Mesodermal cell (in vitro differentiated cells): ENCODE measurements around the gene KDM1A.
A peak's percentile ranks its signal among the peaks of the same experiment; 100 is the strongest.
"Not testable (repeated sequence)": the region's sequence is repeated elsewhere in the genome, so short reads cannot be mapped to it uniquely, and the experiment has no call there.

Source experiments
- H3K27ac ChIP-seq: 2 replicates; pipeline ENCODE4 v1.7.0; 2013; ENCODE audit warnings: mild to moderate bottlenecking, low read depth, low read length, moderate library complexity; ENCODE audit not compliant: severe bottlenecking
- H3K36me3 ChIP-seq: 2 replicates; pipeline ENCODE4 v1.7.1; 2013; ENCODE audit warnings: mild to moderate bottlenecking, low read length, moderate library complexity; ENCODE audit not compliant: control insufficient read depth, insufficient read depth
- H3K4me1 ChIP-seq: one replicate; pipeline ENCODE4 v1.7.1; 2013; ENCODE audit warnings: mild to moderate bottlenecking, low read length; ENCODE audit not compliant: insufficient read depth, control insufficient read depth, poor library complexity, severe bottlenecking
- H3K4me3 ChIP-seq: 2 replicates; pipeline ENCODE4 v1.7.0; 2013; ENCODE audit warnings: low read length, control low read depth, mild to moderate bottlenecking; ENCODE audit not compliant: insufficient read depth, poor library complexity, severe bottlenecking; ENCODE audit errors: extremely low read depth
- H3K9me3 ChIP-seq: 2 replicates; pipeline ENCODE4 v1.7.1; 2013; ENCODE audit warnings: mild to moderate bottlenecking, low read length, moderate library complexity; ENCODE audit not compliant: control insufficient read depth
- WGBS, 2 experiments: methylation state at CpG; one replicate each; pipeline ENCODE4 v1.1.5; 2013; ENCODE audit warnings: missing lambda C conversion rate in 2 of 2; ENCODE audit not compliant: insufficient coverage in 2 of 2; 5-methylcytosine and 5-hydroxymethylcytosine counted together

The KDM1A gene

DNA sequence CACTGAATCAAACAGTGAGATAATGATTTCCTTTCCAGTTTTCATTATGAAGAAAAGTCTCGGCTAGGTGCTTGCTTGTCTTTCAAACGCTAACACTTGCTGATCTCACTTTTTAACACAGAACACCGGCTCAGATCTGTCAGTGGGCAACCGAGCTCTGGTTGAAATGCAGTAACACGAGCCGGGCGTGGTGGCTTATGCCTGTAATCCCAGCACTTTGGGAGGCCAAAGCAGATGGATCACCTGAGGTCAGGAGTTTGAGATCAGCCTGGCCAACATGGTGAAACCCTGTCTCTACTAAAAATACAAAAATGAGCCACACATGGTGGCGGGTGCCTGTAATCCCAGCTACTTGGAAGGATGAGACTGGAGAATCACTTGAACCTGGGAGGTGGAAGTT, 9.2 kb upstream of the KDM1A start:
- 83 to 94% methylated on average over 8 of the region's 8 CpGs for WGBS, 2 experiments

DNA sequence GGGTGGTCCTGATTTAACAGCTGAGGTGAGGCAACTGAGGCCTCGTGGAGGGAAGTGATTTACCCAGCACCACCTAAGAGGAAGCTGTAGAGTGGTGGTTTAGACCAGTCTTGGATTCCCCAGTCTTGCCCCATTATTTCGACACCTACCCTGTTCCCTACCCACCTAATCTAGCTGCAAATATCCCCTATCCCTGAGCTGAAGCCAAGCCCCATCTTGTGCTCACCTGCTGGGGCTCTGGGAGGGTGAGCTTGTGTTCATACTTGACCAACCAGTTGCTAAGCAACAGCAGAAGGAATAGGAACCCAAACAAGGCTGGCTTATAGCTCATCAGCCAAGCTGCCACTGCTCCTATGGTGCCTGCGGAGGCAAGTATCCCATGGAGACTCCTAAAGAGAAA, 5.6 kb upstream of the KDM1A start:
- no peaks in the 10 kb centered on the region for H3K9me3 ChIP-seq
- peaks cover 11% of the 10 kb centered on the region for H3K4me1 ChIP-seq
- 78 to 83% methylated on average over 2 of the region's 3 CpGs for WGBS, 2 experiments
- no peak overlapping the region for H3K4me3 ChIP-seq
- no peaks in the 10 kb centered on the region for H3K36me3 ChIP-seq
- H3K27ac ChIP-seq, result no peak overlapping the region

More for the DNA sequence above, 9.2 kb upstream of the KDM1A start:
- peaks cover 11% of the 10 kb centered on the region for H3K4me1 ChIP-seq
- not testable (repeated sequence) for H3K27ac ChIP-seq, H3K36me3 ChIP-seq, H3K9me3 ChIP-seq, H3K4me3 ChIP-seq

DNA sequence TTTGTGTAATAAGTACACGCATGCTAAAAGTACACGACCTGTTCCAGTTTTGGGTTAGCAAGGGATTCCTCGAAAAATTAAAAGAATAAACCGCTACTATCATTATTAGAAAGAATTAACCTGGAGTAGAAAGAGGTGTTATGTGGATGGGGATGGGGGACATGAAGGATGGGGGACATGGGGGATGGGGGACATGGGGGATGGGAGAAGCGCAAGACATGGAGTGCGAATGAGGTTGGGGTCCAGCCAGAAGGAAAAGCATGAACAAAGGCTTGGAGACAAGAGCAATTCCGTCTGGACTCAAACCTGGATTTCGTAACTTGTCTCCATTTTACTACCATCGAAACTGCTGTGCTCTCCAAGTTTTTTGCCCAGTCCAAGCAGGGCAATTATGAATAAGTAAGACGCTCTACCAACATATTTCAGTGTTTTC, 591 bp upstream of the KDM1A start:
- WGBS, 2 experiments, result 88 to 95% methylated on average over 5 to 7 of the region's 10 CpGs
- peak overlapping the region; percentile 94 for H3K27ac ChIP-seq

DNA sequence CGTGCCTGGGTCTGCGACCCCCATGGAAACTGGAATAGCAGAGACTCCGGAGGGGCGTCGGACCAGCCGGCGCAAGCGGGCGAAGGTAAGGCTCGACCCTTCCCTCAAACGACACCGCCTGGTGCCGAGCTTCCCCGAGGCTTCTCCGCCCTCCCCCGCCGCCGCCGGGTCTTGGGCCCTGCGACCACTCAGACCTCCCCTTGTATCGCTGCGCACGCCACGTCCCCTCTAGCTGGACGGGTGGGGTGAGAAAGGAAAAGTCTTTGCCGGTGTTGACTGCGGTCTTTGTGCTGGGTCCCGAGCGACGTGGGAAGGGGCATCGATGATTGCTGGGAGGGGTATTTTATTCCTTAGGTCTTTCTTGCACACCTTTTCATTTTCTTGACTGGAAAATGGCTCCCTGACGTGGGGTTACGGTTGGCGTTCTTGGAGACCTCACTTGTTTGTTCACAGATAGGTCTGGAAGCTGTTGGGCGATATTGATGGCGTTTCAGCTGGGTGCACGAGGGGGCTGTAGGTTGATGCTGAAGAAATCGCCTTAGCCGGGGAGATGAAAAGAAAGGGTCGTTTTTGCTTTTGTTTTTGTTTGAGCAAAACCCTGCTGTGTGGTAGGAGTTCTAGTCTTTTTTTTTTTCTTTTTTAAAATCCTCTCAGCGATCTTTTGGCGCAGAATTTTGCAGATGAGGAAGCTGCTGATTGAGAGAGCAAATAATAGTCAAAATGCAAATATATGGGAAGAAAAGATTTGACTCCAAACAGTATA, 776 bp downstream of the KDM1A start:
- Histone ChIP-seq H3K36me3 (peaks cover 23% of the 10 kb centered on the region), H3K27ac (peak overlapping the region; percentile 94), H3K4me1 (no peaks in the 10 kb centered on the region), H3K9me3 (peaks cover 25% of the 10 kb centered on the region), H3K4me3 (peak overlapping the region; percentile 99)
- 0% methylated on average over 25 to 30 of the region's 42 CpGs for WGBS, 2 experiments

More for the DNA sequence above, 591 bp upstream of the KDM1A start:
- H3K36me3 ChIP-seq, result peaks cover 17% of the 10 kb centered on the region
- peaks cover 6% of the 10 kb centered on the region for H3K4me1 ChIP-seq
- H3K4me3 ChIP-seq, result peak overlapping the region; percentile 99
- H3K9me3 ChIP-seq, result peaks cover 23% of the 10 kb centered on the region

DNA sequence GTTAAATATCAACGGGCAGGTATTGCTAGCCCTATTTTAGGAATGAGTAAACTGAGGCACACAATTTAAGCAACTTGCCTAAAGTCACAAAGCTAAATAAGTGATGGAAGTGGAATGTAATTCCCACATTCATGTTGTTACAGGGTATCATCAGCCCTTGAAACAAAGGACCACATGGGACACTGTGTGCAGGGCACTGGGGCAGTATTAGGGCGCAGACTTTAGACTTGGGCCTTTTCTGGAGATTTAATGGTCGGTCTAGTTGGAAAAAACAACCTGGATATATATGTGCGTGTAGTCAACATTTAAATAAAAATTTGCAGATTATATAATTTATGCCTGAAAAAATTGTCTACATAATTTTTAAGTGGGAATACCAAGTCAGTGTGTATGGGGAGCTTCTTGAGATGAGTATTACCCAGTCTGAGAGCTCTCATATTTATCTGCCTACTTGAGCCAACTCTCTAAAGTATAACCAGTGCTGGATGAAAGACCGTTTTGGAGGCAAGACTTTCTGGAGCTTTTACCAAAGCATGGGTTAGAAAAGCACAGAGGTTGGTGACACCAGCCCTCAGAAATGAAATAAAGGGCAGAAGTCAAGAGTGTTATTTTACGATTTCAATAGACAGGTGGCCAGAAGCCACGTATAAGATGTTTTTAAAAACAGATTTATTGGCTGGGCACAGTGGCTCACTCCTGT, 1.6 kb downstream of the KDM1A start:
- H3K27ac ChIP-seq, result peak overlapping the region; percentile 94
- 62 to 71% methylated on average over 4 of the region's 7 CpGs for WGBS, 2 experiments
- peaks cover 28% of the 10 kb centered on the region for H3K36me3 ChIP-seq
- H3K4me3 ChIP-seq, result peak overlapping the region; percentile 99
- peaks cover 25% of the 10 kb centered on the region for H3K9me3 ChIP-seq
- no peaks in the 10 kb centered on the region for H3K4me1 ChIP-seq

DNA sequence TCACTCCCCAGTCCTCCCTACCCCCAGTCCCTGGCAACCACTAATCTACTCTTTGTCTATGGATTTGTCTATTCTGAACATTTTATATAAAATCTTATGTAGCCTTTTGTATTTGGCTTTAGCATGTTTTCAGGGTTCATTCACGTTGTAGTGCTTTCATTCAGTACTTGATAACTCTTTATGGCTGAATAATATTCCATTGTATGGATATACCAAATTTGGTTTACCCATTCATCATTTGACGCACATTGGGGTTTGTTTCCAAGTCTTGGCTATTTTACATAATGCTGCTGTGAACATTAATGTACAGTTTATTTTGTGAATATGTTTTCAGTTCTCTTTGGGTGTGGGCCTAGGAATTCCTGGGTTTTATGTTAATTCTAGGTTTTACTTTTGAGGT, 2.6 kb downstream of the KDM1A start:
- H3K4me1 ChIP-seq, result no peaks in the 10 kb centered on the region
- H3K9me3 ChIP-seq, result peaks cover 25% of the 10 kb centered on the region
- no CpG with 5 or more reads among the region's 2 CpGs for WGBS, 2 experiments
- H3K27ac ChIP-seq, result no peak overlapping the region
- peaks cover 31% of the 10 kb centered on the region for H3K36me3 ChIP-seq
- peak overlapping the region; percentile 99 for H3K4me3 ChIP-seq

DNA sequence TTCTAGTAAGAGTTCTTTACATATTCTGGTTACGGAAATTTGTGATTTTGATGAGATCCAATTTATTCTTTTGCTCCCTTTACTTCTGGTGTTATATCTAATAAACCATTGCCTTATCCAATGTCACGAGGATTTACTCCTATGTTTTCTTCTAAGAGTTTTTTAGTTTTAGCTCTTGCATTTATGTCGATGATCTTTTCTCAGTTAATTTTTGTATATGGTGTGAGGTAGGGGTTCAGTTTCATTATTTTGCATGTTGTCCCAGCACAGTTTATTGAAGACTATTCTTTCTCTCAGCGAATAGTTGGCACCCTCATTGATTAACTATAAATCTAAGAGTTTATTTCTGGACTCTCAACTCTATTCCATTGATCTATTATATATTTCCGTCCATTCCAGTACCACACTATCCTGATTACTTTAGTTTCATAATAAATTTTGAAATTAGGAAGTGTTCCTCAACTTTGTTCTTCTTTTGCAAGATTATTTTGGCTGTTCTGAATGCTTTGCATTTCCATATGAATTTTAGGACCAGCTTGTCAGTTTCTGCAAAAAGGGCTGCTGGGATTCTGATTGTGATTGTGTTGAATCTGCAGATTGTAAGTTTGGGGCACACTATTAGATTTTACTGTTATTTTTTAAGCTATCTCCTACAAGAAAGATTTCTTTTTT, 4.0 kb downstream of the KDM1A start:
- Histone ChIP-seq H3K4me3 (no peak overlapping the region), H3K4me1 (no peaks in the 10 kb centered on the region), H3K36me3 (peaks cover 31% of the 10 kb centered on the region), H3K27ac (no peak overlapping the region), H3K9me3 (peaks cover 25% of the 10 kb centered on the region)
- no CpG with 5 or more reads among the region's 5 CpGs for WGBS, 2 experiments

DNA sequence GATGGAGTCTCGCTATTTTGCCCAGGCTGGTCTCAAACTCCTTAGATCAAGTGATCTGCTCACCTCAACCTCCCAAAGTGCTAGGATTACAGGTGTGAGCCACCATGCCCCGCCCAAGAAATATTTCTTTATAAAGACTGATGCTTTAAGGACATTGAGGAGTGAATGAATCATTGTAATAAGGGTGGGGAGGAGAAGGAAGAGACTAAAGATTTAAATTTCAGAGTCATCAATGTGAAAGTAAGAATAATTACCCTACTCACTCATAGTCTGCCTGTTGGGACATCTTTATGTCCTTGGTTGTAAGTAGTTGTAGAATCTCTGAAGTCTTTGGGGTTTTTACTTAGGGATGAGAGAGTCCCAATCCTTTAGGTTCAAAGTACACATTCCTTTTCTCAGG, 7.3 kb downstream of the KDM1A start:
- H3K36me3 ChIP-seq, result peaks cover 43% of the 10 kb centered on the region
- peaks cover 23% of the 10 kb centered on the region for H3K9me3 ChIP-seq
- no peak overlapping the region for H3K4me3 ChIP-seq
- H3K27ac ChIP-seq, result no peak overlapping the region
- H3K4me1 ChIP-seq, result no peaks in the 10 kb centered on the region
- WGBS, 2 experiments, result 83 to 88% methylated on average over 1 of the region's 2 CpGs

DNA sequence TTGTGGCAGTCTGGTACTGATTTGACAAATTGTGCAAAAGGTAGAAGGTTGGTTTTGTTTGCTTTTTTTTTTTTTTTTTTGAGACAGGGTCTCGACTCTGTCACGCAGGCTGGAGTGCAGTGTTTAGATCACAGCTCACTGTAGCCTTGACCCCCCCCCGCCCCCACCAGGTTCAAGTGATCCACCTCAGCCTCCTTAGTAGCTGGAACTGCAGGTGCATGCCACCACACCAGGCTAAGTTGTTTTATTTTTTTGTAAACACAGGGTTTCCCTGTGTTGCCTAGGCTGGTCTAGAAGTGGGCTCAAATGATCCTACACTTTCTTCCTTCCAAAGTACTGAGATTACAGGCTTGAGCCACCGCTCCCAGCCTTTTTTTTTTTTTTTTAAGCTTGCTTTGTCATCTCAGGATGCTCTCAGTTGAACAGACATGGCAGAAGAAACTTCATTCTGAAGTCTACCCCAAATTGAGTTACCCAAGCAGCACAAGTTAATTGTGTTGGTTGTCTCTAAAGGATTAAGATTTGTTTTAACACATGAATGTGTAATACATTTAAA, 8.2 kb downstream of the KDM1A start:
- Histone ChIP-seq H3K27ac (no peak overlapping the region), H3K9me3 (peaks cover 15% of the 10 kb centered on the region), H3K4me3 (no peak overlapping the region), H3K36me3 (peaks cover 40% of the 10 kb centered on the region), H3K4me1 (no peaks in the 10 kb centered on the region)
- WGBS, 2 experiments, result 73% methylated on average over 3 of the region's 4 CpGs; no CpG with 5 or more reads in 1 of the 2 experiments

DNA sequence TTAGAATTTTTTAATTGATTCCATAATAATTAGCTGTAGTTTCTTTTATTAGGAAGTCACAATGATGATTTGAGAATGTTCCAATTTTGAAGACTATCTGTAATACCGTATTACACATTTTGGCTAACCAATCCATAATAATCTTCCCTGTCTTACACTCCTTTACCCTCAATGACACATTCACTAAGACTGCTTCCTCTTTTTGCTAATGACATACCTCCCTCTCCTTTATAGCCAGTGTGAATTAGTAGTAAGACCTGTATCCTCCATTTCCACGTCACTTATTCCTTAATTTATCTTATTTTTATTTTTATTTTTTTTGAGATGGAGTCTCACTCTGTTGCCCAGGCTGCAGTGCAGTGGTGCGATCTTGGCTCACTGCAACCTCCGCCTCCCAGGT, 10.1 kb downstream of the KDM1A start:
- 86 to 100% methylated on average over 1 to 3 of the region's 4 CpGs for WGBS, 2 experiments

More for the DNA sequence above, 10.1 kb downstream of the KDM1A start:
- H3K4me1 ChIP-seq, result no peaks in the 10 kb centered on the region
- no peak overlapping the region for H3K27ac ChIP-seq
- H3K4me3 ChIP-seq, result no peak overlapping the region
- no peaks in the 10 kb centered on the region for H3K9me3 ChIP-seq
- H3K36me3 ChIP-seq, result peaks cover 37% of the 10 kb centered on the region
